ENCODE data around the gene CENPX. TPM values are rescaled to one million over a fixed set of nuclear protein-coding genes. Genes with fewer than 3 reads are reported as not detected.
A peak's percentile ranks its signal among the peaks of the same experiment; 100 is the strongest.

Gene CENPX
- total RNA-seq, 4 donors from 2014 or later = 85.4 to 131 (median 104) TPM

- H3K4me3 ChIP-seq = peak overlapping the region; percentile 82 to 97 (median 92)
- intact Hi-C loops (cut with DNase I; ENCODE audit: low total_unique reads) = no loop called here
- no peaks in the 10 kb centered on the region for H3K27me3 ChIP-seq
- WGBS, 2 donors (ENCODE audit: low coverage in 1 of 2) = 26% methylated on average over 34 of the region's 36 CpGs; no CpG with 5 or more reads in 1 of the 2 donors
- TF ChIP-seq POLR2A (IDR thresholded peaks at IDR 0.05) (peak; percentile 43), EP300 (IDR thresholded peaks at IDR 0.05; ENCODE audit: low read depth) (no peak), POLR2AphosphoS5 (IDR thresholded peaks at IDR 0.05) (peak in 1 of 3 donors; percentile 33)
- no peaks in the 10 kb centered on the region for H3K36me3 ChIP-seq
- peak; percentile 64 for DNase-seq
- in situ Hi-C loops (cut with MboI; ENCODE audit: low pct_ligation_motif_present in 1 of 4, low pct_unique_long_range_greater_than_20kb in 1 of 4, low sequenced_read_pairs in 3 of 4) = no loop called here
- H3K9me3 ChIP-seq = no peaks in the 10 kb centered on the region
- H3K27ac ChIP-seq = peak overlapping the region; percentile 84 to 92 (median 90)
- H3K4me1 ChIP-seq = peaks cover 13 to 24% (median 23%) of the 10 kb centered on the region in 4 donors
Observed at GRCh38 chr17:82064433-82065192, 41.9 kb upstream of the CENPX start.

- Histone ChIP-seq H3K27me3 (no peaks in the 10 kb centered on the region), H3K4me1 (peaks cover 13 to 24% (median 23%) of the 10 kb centered on the region in 4 donors), H3K27ac (peak overlapping the region in 3 of 4 donors; percentile 84 to 91 (median 90)), H3K9me3 (no peaks in the 10 kb centered on the region), H3K36me3 (no peaks in the 10 kb centered on the region), H3K4me3 (peak overlapping the region in 1 of 4 donors; percentile 82)
- TF ChIP-seq CTCF (IDR thresholded peaks at IDR 0.05) (no peak), POLR2A (IDR thresholded peaks at IDR 0.05) (no peak), EP300 (IDR thresholded peaks at IDR 0.05; ENCODE audit: low read depth) (no peak), POLR2AphosphoS5 (IDR thresholded peaks at IDR 0.05) (no peak)
- in situ Hi-C loops (cut with MboI; ENCODE audit: low pct_ligation_motif_present in 1 of 4, low pct_unique_long_range_greater_than_20kb in 1 of 4, low sequenced_read_pairs in 3 of 4) = no loop called here
- 78% methylated on average over 11 of the region's 20 CpGs; no CpG with 5 or more reads in 1 of the 2 donors for WGBS, 2 donors (ENCODE audit: low coverage in 1 of 2)
- no peak for DNase-seq
- intact Hi-C loops (cut with DNase I; ENCODE audit: low total_unique reads) = no loop called here
Observed at GRCh38 chr17:82063424-82064415, 41.0 kb upstream of the CENPX start.

GRCh38 chr17:82062984-82063368 lies 40.3 kb upstream of the CENPX start:
- in situ Hi-C loops (cut with MboI; ENCODE audit: low pct_ligation_motif_present in 1 of 4, low pct_unique_long_range_greater_than_20kb in 1 of 4, low sequenced_read_pairs in 3 of 4) (no loop called here), intact Hi-C loops (cut with DNase I; ENCODE audit: low total_unique reads) (no loop called here)
- DNase-seq = no peak
- Histone ChIP-seq H3K9me3 (no peaks in the 10 kb centered on the region), H3K4me3 (no peak overlapping the region), H3K27me3 (no peaks in the 10 kb centered on the region), H3K4me1 (peaks cover 13 to 24% (median 23%) of the 10 kb centered on the region in 4 donors), H3K27ac (no peak overlapping the region), H3K36me3 (peaks cover 0 to 5% (median 1%) of the 10 kb centered on the region in 4 donors)
- WGBS, 2 donors (ENCODE audit: low coverage in 1 of 2) = 97% methylated on average over 9 of the region's 9 CpGs; no CpG with 5 or more reads in 1 of the 2 donors
- TF ChIP-seq POLR2AphosphoS5 (IDR thresholded peaks at IDR 0.05) = no peak
- no peak for TF ChIP-seq CTCF (IDR thresholded peaks at IDR 0.05)

GRCh38 chr17:82062076-82062983 lies 39.7 kb upstream of the CENPX start:
- Histone ChIP-seq H3K27me3 (no peaks in the 10 kb centered on the region), H3K36me3 (peaks cover 0 to 7% (median 2%) of the 10 kb centered on the region in 4 donors), H3K27ac (no peak overlapping the region), H3K9me3 (no peaks in the 10 kb centered on the region), H3K4me3 (no peak overlapping the region), H3K4me1 (peaks cover 13 to 24% (median 23%) of the 10 kb centered on the region in 4 donors)
- in situ Hi-C loops (cut with MboI; ENCODE audit: low pct_ligation_motif_present in 1 of 4, low pct_unique_long_range_greater_than_20kb in 1 of 4, low sequenced_read_pairs in 3 of 4) (no loop called here), intact Hi-C loops (cut with DNase I; ENCODE audit: low total_unique reads) (no loop called here)
- 85% methylated on average over 18 of the region's 24 CpGs; no CpG with 5 or more reads in 1 of the 2 donors for WGBS, 2 donors (ENCODE audit: low coverage in 1 of 2)
- no peak for TF ChIP-seq POLR2A (IDR thresholded peaks at IDR 0.05)
- TF ChIP-seq EP300 (IDR thresholded peaks at IDR 0.05; ENCODE audit: low read depth) = no peak
- no peak for TF ChIP-seq POLR2AphosphoS5 (IDR thresholded peaks at IDR 0.05)
- no peak for TF ChIP-seq CTCF (IDR thresholded peaks at IDR 0.05)
- no peak for DNase-seq

Measured in transverse colon (tissue), 4 donors.